ENCODE data around the gene ZMYND8.
A peak's percentile ranks its signal among the peaks of the same experiment; 100 is the strongest.
"Not testable (repeated sequence)": the region's sequence is repeated elsewhere in the genome, so short reads cannot be mapped to it uniquely, and the experiment has no call there.

ZMYND8 gene

DNA sequence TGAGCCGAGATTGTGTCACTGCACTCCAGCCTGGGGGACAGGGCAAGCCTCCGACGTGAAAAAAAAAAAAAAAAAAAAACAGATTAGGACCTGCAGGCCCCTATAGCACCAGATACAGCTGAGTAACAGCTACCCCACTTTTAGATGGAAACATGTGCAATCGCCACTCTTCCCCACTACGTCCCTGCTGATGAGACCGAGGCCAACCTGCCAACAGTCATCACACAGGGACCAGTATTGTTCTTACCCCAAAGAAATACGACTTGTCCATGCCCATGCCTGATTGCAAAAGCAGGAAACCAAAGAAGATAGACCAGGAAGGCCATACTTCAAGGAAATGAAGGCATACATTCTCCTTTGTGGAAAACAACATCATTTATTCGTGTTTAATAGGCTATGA, 45.8 kb downstream of the ZMYND8 start:
- no peak for DNase-seq (ENCODE audit: low read depth)

DNA sequence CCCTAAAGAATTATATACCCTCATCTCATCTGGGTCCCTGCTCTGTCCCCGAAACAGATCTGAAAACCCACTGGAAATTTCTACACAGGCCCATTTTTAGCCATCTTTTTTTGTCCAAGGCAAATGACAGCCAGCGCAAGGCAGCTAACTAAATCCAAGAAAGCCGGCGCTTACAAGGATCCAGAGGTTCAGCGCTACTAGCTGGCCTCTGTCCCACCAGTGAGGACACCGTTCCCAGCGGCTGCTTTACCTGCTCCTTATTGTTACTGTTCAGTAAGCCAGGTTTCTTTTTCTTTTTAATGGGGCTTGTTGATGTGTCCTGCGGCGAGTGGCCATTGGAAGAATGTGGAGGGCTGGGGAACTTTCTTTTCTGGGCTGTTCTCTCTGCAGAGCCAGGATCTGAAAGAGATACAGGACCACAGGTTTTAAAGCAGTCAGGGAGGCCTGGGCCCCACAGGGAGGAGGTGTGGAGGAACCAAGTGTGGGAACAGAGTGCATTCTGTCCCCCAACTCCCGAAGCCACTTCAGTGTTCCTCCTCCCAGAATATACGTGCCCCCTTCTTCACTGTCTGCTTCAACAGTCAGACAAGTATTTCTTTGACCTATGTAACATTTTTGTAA, 46.6 kb downstream of the ZMYND8 start:
- no peak for DNase-seq (ENCODE audit: low read depth)

- DNase-seq (ENCODE audit: low read depth): no peak
Measured at GRCh38 chr20:47309394-47309793, 47.1 kb downstream of the ZMYND8 start.

DNA sequence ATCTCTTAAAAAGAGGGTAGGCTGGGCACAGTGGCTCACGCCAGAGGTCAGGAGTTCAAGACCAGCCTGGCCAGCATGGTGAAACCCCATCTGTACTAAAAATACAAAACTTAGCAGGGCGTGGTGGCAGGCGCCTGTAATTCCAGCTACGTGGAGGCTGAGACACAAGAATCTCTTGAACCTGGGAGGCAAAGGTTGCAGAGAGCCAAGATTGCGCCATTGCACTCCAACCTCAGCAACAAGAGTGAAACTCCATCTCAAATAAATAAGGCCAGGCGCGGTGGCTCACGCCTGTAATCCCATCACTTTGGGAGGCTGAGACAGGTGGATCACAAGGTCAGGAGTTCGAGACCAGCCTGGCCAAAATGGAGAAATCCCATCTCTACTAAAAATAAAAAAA, 48.9 kb downstream of the ZMYND8 start:
- not testable (repeated sequence) for DNase-seq (ENCODE audit: low read depth)

DNA sequence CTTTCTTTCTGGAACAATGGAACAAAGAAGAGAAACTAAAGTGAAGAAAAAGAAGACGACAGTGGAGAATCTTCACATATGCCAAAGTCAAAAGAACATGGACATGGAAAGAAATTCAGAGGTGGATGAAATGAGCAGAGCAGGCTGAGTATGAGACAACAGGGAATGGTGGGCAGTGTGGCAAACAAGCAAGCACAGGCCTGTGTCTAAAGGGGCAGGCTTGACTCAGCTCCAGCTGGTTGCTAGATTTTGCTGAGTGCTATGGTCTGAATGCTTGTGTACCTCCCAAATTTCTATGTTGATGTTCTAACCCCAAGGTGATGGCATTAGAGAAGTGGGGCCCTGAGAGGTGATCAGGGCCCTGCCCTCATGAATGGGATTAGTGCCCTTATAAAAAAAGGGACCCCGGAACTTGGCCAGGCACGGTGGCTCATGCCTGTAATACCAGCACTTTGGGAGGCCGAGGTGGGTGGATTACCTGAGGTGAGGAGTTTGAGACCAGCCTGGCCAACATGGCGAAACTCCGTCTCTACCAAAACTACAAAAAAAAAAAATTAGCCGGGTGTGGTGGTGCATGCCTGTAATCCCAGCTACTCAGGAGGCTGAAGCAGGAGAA, 49.6 kb downstream of the ZMYND8 start:
- no peak for DNase-seq (ENCODE audit: low read depth)

GRCh38 chr20:47306095-47306494, 50.4 kb downstream of the ZMYND8 start:
- no peak for DNase-seq (ENCODE audit: low read depth)

- peak; percentile 98 for DNase-seq (ENCODE audit: low read depth)
Measured at GRCh38 chr20:47305667-47306066, 50.8 kb downstream of the ZMYND8 start.

DNA sequence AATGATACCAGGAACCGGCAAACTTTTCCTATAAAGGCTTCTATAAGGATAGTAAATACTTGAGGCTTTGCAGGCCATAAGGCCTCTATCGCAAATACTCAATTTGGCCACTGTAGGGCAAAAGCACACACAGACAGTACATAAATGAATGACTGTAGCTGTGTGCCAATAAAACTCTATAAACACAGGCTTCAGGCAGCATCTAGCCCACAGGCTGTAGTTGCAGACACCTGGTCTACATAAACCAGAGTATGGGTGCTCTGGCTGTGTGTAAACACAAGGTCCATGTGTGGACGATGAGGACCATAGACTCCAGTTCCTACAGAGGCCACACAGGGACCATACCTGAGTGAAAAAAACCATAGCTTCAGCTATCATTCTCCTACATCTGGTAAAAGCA, 52.2 kb downstream of the ZMYND8 start:
- peak; percentile 75 for DNase-seq (ENCODE audit: low read depth)

GRCh38 chr20:47303736-47304135, 52.8 kb downstream of the ZMYND8 start:
- DNase-seq (ENCODE audit: low read depth): peak; percentile 70

DNA sequence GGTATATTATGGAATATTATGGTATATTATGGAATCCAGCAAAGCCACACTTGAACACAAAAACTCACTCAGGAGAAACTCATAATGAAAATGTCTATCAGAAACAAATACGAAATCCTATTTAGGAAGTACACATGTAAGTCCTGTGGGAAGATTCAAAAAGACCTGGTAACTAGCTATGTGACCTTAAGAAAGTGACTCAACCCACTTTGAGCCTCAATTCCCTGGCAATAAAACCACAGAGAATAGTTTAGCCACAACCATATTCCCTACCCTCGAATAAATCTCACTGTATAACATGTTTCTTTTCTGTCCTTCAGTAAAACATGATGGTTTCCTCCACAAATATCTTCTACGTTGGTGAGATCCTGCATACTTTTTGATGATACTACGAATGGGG, 56.4 kb downstream of the ZMYND8 start:
- DNase-seq (ENCODE audit: low read depth): peak; percentile 84

DNA sequence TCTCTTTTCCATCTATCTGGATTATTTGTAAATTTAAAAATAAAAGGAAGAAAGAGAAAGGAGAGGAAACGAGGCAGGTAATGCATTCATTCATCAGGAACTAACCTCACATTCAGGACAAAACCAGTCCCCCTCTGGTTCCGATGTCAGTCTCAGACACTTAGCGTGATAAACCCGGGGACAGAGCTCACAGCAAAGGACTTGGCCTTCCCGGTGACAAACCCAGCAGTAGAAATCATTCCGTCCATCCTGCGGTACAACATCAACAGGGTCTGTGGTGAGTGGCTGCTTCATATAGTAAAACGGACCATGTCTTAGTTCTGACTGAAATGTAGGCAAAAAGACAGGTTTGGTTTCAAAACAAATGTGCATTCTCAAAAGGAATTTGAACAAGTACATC, 57.9 kb downstream of the ZMYND8 start:
- no peak for DNase-seq (ENCODE audit: low read depth)

GRCh38 chr20:47297746-47298145, 58.8 kb downstream of the ZMYND8 start:
- no peak for DNase-seq (ENCODE audit: low read depth)

- no peak for DNase-seq (ENCODE audit: low read depth)
Measured at GRCh38 chr20:47296950-47297349, 59.5 kb downstream of the ZMYND8 start.

DNA sequence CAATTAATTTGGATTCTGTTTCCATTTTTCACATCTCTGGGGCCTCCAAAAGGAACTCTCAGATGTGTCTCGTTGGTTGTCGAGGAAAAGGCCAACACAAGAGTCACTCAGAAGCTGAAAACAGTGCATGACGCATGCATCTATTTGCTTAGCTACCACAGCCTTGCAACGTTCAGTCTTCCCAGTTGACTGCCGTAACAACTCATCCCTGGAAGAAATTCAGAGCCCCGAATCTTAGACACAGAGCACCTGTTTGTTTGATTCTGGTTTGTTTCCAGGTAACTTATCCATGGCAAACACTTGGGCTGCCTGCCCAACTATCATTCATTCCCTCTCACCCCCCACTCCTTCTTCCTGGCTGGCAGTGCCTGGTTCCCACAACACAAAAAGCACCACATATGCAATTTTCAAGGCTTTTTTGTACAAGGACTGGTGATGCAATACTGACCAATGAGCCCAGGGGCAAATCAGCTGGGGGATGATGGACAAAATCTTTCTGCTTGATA, 60.5 kb downstream of the ZMYND8 start:
- peak; percentile 59 for DNase-seq (ENCODE audit: low read depth)

DNA sequence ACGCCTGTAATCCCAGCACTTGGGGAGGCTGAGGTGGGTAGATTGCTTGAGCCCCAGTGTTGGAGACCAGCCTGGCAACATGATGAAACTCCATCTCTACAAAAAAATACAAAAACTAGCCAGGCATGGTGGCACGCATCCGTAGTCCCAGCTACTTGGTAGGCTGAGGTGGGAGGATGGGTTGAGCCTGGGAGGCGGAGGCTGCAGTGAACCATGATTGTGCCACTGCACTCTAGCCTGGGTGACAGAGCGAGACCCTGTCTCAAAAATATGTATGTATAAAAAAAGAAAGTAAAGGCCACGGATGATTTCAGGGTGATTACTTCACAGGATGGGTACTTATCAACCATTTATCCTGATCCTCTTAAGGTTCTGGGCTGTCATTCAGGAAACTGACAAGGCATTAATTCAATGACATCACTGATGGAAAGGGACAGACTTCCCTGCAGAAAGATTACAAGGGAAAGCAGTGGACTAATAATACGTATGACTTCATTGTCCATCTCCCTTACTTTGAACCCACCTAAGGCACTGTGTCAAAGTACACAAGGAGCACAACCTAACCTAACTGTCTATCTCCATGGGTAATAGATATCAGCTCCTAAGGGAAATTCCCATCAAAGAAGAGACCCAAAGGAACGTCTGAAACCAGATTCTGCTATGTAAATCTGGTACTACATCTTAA, 61.2 kb downstream of the ZMYND8 start:
- no peak for DNase-seq (ENCODE audit: low read depth)

- DNase-seq (ENCODE audit: low read depth): no peak
Measured at GRCh38 chr20:47293631-47294030, 62.9 kb downstream of the ZMYND8 start.

- DNase-seq (ENCODE audit: low read depth): no peak
Measured at GRCh38 chr20:47292581-47292980, 63.9 kb downstream of the ZMYND8 start.

- DNase-seq (ENCODE audit: low read depth): no peak
Measured at GRCh38 chr20:47290666-47291430, 65.7 kb downstream of the ZMYND8 start.

- DNase-seq (ENCODE audit: low read depth): peak; percentile 49
Measured at GRCh38 chr20:47290008-47290407, 66.5 kb downstream of the ZMYND8 start.

- no peak for DNase-seq (ENCODE audit: low read depth)
Measured at GRCh38 chr20:47289096-47289495, 67.4 kb downstream of the ZMYND8 start.

DNA sequence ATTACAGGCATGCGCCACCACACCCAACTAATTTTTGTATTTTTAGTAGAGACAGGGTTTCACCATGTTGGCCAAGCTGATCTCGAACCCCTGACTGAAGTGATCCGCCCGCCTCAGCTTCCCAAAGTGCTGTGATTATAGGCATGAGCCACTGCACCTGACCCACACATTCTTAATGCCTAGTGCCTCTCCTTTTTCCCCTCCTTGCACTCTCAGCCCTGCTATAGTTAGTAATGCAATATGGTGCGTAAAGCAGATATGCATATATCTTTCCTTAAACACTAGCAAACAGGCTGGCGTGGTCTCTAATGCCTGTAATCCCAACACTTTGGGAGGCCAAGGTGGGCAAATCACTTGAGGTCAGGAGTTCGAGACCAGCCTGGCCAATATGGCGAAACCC, 68.0 kb downstream of the ZMYND8 start:
- DNase-seq (ENCODE audit: low read depth): not testable (repeated sequence)

DNA sequence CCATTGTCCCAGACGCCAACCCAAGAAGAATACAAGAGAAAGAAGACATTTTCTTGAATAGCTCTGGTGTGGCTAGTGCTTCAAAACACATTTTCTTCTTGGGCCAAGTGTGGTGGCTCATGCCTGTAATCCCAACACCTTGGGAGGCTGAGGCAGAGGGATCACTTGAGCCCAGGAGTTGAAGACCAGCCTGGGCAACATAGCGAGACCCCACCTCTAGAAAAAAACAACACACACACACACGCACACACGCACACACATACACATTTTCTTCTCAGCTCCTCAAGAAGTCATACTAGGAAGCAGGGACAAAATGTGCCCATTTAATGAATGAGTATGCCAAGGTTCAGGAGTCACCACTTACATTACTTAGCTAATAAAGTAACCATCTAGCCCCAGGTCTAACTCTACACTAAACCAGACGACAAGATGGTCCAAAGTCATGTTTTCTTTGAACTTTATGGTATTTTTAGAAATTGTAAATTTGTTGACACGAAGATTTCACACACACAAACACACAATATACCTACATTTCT, 68.8 kb downstream of the ZMYND8 start:
- DNase-seq (ENCODE audit: low read depth): no peak

All from amniotic epithelial cell (primary cell).